Measurements from ENCODE around the gene SELENOM. TPM values are rescaled to one million over a fixed set of nuclear protein-coding genes. Genes with fewer than 3 reads are reported as not detected.

The SELENOM gene
- total RNA-seq: 100 to 1,000 TPM; 591 to 706 (median 650) TPM

DNA sequence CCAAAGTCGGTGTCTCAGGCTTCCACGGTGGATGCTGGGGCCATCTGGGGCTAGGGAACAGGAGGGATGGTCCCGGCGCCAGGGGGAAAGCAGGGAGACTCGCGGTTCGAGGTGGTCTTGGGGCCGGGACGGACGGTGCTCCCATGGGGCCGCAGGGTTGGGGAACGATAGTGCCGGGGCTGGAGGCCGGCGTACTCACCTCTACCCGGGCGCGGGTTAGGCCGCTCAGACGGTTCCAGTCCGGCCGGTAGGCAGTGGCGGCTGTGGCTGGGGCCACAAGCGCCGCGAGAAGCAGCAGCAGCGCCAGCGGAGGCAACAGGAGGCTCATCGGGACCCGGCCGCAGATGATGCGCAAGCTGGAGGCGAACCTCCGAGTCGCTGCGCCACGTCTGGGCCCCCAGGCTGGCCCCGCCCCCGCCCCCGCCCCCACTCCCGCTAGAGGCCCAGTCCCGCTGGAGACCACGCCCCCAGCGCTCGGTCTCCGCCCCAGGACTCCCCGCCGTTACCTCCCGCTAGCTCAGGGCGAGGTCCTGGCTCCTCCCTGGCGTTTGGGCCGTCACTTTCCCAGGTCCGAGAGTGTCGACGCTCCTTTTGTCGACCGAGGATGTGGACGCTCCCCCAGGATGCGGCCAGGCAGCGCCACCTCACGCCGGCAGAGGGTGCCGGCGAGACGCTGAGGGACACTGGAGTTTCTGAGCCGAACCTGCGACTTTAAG lies at the start of gene SELENOM:
Gene SELENOM, minus strand, starts transcription at position 391 of the 716 bp plus-strand sequence. Its CDS starts 63 bp downstream, at position 328.
- TF ChIP-seq POLR2A (IDR thresholded peaks at IDR 0.05) (peak; percentile 81 to 92), EP300 (IDR thresholded peaks at IDR 0.05) (peak; percentile 26 to 87)
- TF ChIP-seq, protein P1, sequence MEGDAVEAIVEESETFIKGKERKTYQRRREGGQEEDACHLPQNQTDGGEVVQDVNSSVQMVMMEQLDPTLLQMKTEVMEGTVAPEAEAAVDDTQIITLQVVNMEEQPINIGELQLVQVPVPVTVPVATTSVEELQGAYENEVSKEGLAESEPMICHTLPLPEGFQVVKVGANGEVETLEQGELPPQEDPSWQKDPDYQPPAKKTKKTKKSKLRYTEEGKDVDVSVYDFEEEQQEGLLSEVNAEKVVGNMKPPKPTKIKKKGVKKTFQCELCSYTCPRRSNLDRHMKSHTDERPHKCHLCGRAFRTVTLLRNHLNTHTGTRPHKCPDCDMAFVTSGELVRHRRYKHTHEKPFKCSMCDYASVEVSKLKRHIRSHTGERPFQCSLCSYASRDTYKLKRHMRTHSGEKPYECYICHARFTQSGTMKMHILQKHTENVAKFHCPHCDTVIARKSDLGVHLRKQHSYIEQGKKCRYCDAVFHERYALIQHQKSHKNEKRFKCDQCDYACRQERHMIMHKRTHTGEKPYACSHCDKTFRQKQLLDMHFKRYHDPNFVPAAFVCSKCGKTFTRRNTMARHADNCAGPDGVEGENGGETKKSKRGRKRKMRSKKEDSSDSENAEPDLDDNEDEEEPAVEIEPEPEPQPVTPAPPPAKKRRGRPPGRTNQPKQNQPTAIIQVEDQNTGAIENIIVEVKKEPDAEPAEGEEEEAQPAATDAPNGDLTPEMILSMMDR (IDR thresholded peaks at IDR 0.05): peak; percentile 80 to 98 (median 95)
- Histone ChIP-seq H3K4me1 (peaks cover 0 to 55% (median 32%) of the 10 kb centered on the region in 4 donors), H3K27me3 (no peaks in the 10 kb centered on the region), H3K27ac (peak within 1 kb of the TSS; percentile 90 to 98 (median 93)), H3K4me3 (peak within 1 kb of the TSS; percentile 73 to 88 (median 80)), H3K9me3 (no peaks in the 10 kb centered on the region), H3K36me3 (peaks cover 0 to 30% (median 3%) of the 10 kb centered on the region in 3 donors)
- DNase-seq (ENCODE audit: low spot score in 2 of 2): peak; percentile 91 to 93
- WGBS, 2 donors: 3 to 5% methylated on average over 27 to 44 of the region's 67 CpGs

GRCh38 chr22:31155422-31155821 lies 48.1 kb upstream of the SELENOM start:
- Histone ChIP-seq H3K27ac (peak overlapping the region; percentile 31 to 90 (median 60)), H3K4me3 (no peak overlapping the region), H3K36me3 (no peaks in the 10 kb centered on the region), H3K27me3 (no peaks in the 10 kb centered on the region), H3K4me1 (peaks cover 0 to 22% (median 10%) of the 10 kb centered on the region in 4 donors), H3K9me3 (no peaks in the 10 kb centered on the region)
- TF ChIP-seq, protein P1 (IDR thresholded peaks at IDR 0.05): no peak
- TF ChIP-seq POLR2A (IDR thresholded peaks at IDR 0.05): no peak
- TF ChIP-seq EP300 (IDR thresholded peaks at IDR 0.05): peak in 1 of 2 donors; percentile 64
- WGBS, 2 donors: 6 to 8% methylated on average over 3 of the region's 3 CpGs
- DNase-seq (ENCODE audit: low spot score in 2 of 2): no peak

DNA sequence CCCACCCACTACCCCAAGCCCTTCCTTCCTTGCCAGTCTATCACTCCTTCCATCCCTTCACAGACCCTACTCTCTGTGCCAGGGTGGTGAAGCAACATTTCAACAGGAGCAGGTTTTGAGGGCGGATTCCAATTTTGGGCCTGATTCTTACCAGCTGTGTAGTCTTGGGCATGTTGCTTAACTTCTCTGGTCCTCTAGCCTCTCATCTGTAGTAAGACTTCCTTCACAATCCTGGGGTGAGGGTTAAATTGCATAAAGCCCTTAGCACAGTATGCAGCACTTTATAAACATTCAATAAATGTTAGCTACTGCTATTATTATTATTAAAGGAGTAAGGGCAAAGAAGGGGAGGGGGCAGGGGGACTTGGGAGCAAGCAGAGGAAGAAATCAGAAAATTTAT lies 47.6 kb upstream of the SELENOM start:
- TF ChIP-seq POLR2A (IDR thresholded peaks at IDR 0.05) (no peak), EP300 (IDR thresholded peaks at IDR 0.05) (no peak)
- TF ChIP-seq, protein P1 (IDR thresholded peaks at IDR 0.05): no peak
- no peak for DNase-seq (ENCODE audit: low spot score in 2 of 2)
- WGBS, 2 donors: 90 to 93% methylated on average over 1 of the region's 1 CpG
- H3K9me3 ChIP-seq: no peaks in the 10 kb centered on the region
- no peak overlapping the region for H3K4me3 ChIP-seq
- peaks cover 0 to 22% (median 10%) of the 10 kb centered on the region in 4 donors for H3K4me1 ChIP-seq
- no peaks in the 10 kb centered on the region for H3K36me3 ChIP-seq
- peak overlapping the region; percentile 31 to 90 (median 60) for H3K27ac ChIP-seq
- no peaks in the 10 kb centered on the region for H3K27me3 ChIP-seq

DNA sequence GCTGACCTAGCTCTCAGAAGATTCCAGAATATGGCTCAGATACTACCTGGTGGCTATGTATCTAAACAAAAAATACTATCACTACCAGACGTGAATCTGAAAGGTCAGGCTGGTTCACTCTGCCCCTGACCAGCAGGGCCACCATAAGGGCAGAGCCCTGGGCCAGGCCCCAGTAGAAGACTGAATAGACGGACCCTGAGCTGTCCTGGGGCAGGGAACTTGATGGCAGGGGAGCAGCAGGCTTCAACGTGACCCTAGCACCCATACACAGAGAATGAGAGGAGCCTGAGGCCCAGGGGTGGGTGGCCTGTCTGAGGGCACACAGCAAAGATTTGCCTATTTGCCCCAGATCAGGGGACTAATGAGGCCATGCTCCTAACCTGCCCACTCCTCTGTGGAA lies 46.0 kb upstream of the SELENOM start:
- WGBS, 2 donors: 52 to 71% methylated on average over 3 of the region's 3 CpGs

More for the DNA sequence above, 46.0 kb upstream of the SELENOM start:
- no peak for DNase-seq (ENCODE audit: low spot score in 2 of 2)
- H3K27me3 ChIP-seq: no peaks in the 10 kb centered on the region
- no peaks in the 10 kb centered on the region for H3K9me3 ChIP-seq
- TF ChIP-seq, protein P1 (IDR thresholded peaks at IDR 0.05): no peak
- TF ChIP-seq POLR2A (IDR thresholded peaks at IDR 0.05): no peak
- TF ChIP-seq EP300 (IDR thresholded peaks at IDR 0.05): no peak
- no peaks in the 10 kb centered on the region for H3K36me3 ChIP-seq
- H3K4me3 ChIP-seq: no peak overlapping the region
- peaks cover 0 to 28% (median 10%) of the 10 kb centered on the region in 4 donors for H3K4me1 ChIP-seq
- peak overlapping the region in 1 of 4 donors; percentile 75 for H3K27ac ChIP-seq
